Mucosa of rectum (tissue), 2 donors: ENCODE results near the gene CCL4.
"Not testable (repeated sequence)": the region's sequence is repeated elsewhere in the genome, so short reads cannot be mapped to it uniquely, and the experiment has no call there.

Experiments used
- H3K27ac ChIP-seq, 2 donors: one replicate each; pipeline ENCODE4 v1.7.0; 2013; ENCODE audit warnings: inconsistent platforms in 2 of 2, low read depth in 2 of 2, low read length in 2 of 2
- H3K27me3 ChIP-seq, 2 donors: one replicate each; pipeline ENCODE4 v1.7.0; 2013; ENCODE audit warnings: low read length in 2 of 2; ENCODE audit not compliant: control insufficient read depth in 2 of 2, insufficient read depth in 2 of 2
- H3K36me3 ChIP-seq, 2 donors: one replicate each; pipeline ENCODE4 v1.7.0; 2013; ENCODE audit warnings: low read length in 2 of 2; ENCODE audit not compliant: control insufficient read depth in 2 of 2, insufficient read depth in 2 of 2
- H3K4me1 ChIP-seq, 2 donors: one replicate each; pipeline ENCODE4 v1.7.0; 2013; ENCODE audit warnings: low read length in 2 of 2, mild to moderate bottlenecking in 1 of 2; ENCODE audit not compliant: control insufficient read depth in 2 of 2, insufficient read depth in 2 of 2
- H3K4me3 ChIP-seq, 2 donors: one replicate each; pipeline ENCODE4 v1.7.0; 2013; ENCODE audit warnings: low read length in 2 of 2
- H3K9ac ChIP-seq, 2 donors: one replicate each; pipeline ENCODE4 v1.7.0; 2013; ENCODE audit warnings: low read length in 2 of 2, low read depth in 1 of 2, mild to moderate bottlenecking in 1 of 2
- H3K9me3 ChIP-seq, 2 donors: one replicate each; pipeline ENCODE4 v1.7.0; 2013; ENCODE audit warnings: low read length in 2 of 2; ENCODE audit not compliant: control insufficient read depth in 2 of 2
- donor health status: healthy.
- donor health status: Normal muscosa, but diverticular disease.

Gene CCL4

DNA sequence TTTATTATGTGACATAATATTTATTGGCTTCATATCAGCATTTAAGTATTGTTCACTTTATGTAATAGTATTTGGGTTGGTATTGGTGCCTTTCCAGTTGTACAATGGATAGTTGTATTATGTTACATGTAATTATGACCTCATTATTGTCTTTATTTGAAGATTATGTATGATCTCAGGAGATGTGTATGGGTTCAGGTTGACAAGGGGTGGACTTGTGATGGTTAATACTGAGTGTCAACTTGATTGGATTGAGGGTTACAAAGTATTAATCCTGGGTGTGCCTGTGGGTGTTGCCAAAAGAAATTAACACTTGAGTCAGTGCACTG lies 12.0 kb downstream of the CCL4 start:
- not testable (repeated sequence) for H3K9ac ChIP-seq, H3K4me3 ChIP-seq, H3K9me3 ChIP-seq, H3K27me3 ChIP-seq, H3K4me1 ChIP-seq, H3K36me3 ChIP-seq, H3K27ac ChIP-seq

DNA sequence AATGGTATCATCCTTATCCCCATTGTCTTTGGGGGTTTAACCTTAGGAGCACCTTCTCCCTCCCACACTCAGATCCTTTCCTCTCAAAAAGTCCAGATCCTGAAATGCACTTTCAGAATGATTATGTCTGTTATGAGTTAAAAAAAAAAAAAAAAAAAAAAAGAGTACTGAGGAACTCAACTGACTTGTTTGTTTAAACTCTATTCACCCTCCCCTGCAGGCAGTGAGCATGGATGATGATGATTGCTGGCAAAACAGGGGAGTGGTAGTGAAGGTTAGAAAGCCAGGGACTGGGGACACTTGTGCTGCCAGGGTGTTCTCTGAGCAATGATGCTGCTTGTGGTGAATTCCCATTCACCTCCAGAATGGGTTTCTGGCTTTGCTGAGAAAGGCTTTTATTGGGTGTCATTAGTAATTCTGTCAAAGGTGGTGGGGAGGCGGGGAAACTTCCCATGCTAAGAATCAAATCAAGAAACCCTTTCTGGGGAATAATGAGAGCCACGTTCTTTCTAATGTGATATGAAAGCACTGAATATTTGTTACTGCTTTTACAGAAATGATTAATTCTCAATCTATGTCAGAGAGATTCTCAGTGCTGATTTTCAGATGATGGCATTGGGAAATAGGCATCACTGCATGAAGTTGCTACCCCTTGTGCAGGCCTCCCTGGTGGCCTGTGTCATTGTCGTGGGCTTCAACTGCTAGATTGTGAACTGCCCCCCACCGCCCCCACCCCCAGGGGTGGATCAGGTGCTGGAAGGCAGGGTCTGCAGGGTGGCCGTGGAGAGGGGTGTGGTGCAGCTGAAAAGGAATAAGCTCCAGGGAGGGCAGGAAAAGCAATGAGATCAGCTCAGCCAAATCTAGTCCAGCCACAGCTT lies 14.1 kb downstream of the CCL4 start:
- Histone ChIP-seq H3K27ac (no peak overlapping the region), H3K4me1 (peaks cover 4 to 5% of the 10 kb centered on the region in 2 donors), H3K27me3 (no peaks in the 10 kb centered on the region), H3K9me3 (no peaks in the 10 kb centered on the region), H3K36me3 (no peaks in the 10 kb centered on the region), H3K9ac (no peak overlapping the region), H3K4me3 (no peak overlapping the region)

DNA sequence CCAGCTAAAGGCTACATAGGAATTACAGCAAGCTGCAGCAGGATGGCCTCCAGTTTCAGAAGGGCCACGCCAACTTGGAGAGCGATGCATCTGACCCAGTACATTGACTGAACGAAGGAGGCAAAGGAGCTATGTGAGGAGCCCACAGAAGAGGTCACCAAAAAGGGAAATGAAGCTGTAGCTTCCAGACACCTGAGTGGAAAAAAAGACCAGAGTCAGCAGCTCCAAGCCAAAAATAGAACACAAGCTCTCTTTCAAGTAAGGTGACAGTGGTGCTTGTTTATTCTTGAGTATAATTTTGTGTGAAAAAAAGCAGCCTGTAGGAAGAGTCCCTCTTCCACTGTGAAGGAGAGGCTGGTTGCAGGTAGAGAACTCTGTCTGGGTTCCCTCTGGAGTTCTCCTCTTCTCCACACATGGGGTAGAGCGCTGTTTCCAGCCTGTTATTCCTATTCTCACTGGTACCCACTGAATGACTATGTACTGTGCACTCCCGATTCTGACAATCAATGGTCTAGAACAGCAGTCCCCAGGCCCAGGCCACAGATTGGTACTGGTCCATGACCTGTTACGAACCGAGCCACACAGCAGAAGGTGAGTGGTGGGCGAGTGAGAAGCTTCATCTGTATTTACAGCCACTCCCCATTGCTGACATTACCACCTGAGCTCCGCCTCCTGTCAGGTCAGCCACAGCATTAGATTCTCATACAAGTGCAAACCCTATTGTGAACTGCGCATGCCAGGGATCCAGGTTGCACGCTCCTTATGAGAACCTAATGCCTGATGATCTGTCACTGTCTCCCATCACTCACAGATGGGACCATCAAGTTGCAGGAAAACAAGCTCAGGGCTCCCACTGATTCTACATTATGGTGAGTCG lies 15.1 kb downstream of the CCL4 start:
- peaks cover 4 to 8% of the 10 kb centered on the region in 2 donors for H3K4me1 ChIP-seq

DNA sequence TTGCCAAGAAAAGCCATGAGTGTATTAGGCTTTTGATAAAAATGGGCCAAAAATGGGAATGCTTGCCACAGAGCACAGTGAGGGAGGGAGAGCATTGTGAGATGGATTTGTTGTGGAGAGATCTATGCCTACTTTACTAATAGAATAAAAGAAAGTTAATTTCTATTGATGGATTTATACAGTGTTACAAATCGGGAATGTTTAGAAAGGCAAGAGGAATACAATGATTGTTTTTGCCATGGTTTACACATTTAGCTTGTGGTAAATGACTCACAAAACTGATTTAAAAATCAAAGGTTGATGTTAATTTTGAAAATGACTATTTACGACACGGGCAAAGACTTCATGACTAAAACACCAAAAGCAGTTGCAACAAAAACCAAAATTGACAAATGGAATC lies 16.6 kb downstream of the CCL4 start:
- H3K4me1 ChIP-seq = peaks cover 4 to 8% of the 10 kb centered on the region in 2 donors
- H3K27me3 ChIP-seq = no peaks in the 10 kb centered on the region
- H3K9ac ChIP-seq = no peak overlapping the region
- H3K9me3 ChIP-seq = peaks cover 2 to 4% of the 10 kb centered on the region in 2 donors
- H3K4me3 ChIP-seq = no peak overlapping the region
- no peak overlapping the region for H3K27ac ChIP-seq
- no peaks in the 10 kb centered on the region for H3K36me3 ChIP-seq

More for the DNA sequence above, 15.1 kb downstream of the CCL4 start:
- Histone ChIP-seq H3K9ac (no peak overlapping the region), H3K27ac (no peak overlapping the region), H3K27me3 (no peaks in the 10 kb centered on the region), H3K4me3 (no peak overlapping the region), H3K9me3 (no peaks in the 10 kb centered on the region), H3K36me3 (no peaks in the 10 kb centered on the region)

DNA sequence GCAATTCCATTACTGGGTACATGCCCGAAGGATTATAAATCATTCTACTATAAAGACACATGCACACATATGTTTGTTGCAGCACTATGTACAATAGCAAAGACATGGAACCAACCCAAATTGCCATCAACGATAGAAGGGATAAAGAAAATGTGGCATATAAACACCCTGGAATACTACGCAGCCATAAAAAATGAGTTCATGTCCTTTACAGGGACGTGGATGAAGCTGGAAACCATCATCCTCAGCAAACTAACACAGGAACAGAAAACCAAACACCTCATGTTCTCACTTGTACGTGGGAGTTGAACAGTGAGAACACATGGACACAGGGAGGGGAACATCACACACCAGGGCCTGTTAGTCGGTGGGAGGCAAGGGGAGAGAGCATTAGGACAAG lies 17.5 kb downstream of the CCL4 start:
- H3K4me1 ChIP-seq, H3K36me3 ChIP-seq, H3K27me3 ChIP-seq, H3K27ac ChIP-seq, H3K4me3 ChIP-seq, H3K9ac ChIP-seq: not testable (repeated sequence)
- peaks cover 8 to 11% of the 10 kb centered on the region in 2 donors for H3K9me3 ChIP-seq

DNA sequence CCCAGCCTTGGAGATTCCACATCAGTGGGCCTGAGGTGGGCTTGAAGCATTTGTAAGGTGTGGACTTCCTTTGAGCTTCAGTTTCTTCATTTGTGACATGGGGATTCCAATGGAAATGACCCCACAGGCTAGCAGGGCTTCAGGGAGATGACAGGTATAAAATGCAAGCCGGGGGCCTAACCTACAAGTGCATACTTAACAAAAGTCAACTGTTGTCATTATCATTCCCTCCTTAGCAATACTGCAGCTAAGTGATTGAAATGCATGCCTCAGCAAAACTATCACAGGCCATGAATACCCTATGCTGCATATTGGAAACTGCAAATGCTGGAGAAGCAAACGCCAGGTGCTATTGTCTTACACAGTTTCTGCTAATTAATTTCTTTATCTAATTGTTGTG lies 19.8 kb downstream of the CCL4 start:
- H3K9me3 ChIP-seq = peaks cover 8 to 11% of the 10 kb centered on the region in 2 donors
- no peaks in the 10 kb centered on the region for H3K27me3 ChIP-seq
- no peaks in the 10 kb centered on the region for H3K36me3 ChIP-seq
- no peak overlapping the region for H3K4me3 ChIP-seq
- peaks cover 18 to 21% of the 10 kb centered on the region in 2 donors for H3K4me1 ChIP-seq
- H3K27ac ChIP-seq = no peak overlapping the region
- no peak overlapping the region for H3K9ac ChIP-seq

DNA sequence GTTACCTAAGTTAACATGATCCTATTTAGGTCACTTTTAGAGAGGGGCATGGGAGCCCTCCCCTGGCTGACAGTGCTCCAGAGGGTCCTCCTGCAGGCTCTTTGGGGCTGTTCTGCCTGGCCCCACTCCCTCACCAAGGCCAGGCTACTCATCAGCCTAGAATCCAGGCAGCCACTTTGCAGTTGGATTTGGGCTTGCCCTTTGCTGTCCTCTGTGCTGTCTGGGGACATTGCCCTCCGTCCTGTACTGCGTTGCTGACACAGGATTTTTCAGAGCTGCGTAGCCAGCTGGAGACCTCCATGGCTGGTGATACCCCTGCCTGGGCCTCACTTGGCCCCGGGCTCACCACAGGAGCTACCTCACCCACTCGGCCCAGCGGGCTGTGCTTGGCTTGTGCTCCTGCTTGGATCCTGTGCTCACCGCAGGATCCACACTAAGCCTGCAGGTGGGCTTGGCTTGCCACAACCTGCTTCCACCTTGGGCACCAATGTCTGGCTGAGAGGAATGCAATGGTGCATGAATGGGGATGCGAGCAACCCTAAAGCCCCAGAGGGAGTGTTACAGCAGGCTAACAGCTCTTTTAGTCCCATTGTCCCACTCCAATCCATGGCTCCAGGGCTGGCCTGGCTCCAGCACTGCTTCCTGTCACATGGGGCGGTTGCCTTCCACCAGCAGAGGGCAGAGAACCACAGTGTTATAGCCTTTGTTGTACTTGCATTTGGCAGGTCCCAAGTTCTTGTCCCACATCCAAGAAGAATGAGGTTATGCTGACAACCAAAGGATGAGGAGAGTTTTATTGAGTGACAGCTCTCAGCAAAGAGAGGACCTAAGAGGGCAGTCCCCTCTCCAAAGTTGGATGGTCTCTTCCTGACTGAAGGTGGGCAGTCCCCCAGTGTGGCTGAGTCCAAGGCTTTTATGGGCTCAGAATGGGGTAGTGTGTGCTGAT lies 21.5 kb downstream of the CCL4 start:
- Histone ChIP-seq H3K9me3 (peaks cover 8 to 11% of the 10 kb centered on the region in 2 donors), H3K4me1 (peaks cover 26 to 27% of the 10 kb centered on the region in 2 donors), H3K27ac (no peak overlapping the region), H3K9ac (no peak overlapping the region), H3K36me3 (no peaks in the 10 kb centered on the region), H3K4me3 (no peak overlapping the region), H3K27me3 (no peaks in the 10 kb centered on the region)

DNA sequence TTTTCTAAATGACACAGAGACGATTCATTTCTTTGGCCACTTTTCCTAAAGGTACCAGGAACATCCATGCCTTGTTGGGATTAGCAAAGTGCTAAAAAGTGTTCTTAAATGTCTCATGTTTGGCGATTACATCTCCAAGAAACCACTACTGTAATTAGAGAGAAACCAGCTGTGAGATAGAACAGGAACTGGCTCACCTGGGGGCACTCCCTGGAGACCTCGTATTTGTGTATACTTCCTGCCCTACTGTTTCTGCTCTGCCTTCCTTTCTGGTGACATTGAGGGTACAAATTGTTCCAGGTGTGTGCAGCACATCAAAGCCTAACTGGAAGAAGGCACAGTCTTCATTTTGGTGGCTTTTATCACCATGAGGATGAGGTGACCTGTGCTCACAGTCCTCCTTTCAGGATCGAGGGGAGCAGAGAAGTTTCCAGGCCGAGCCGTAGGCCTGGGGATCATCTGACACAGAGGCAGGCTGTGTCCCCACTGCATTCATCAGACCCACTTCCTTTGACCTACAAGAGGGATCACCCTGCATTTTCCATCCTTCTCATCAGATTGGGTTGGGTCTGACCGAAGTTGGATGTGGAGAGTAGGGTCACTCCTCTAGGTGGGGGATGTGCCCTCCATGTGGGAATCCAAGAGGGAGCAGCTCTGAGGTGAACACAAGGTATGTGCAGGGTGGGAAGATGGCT lies 23.7 kb downstream of the CCL4 start:
- peaks cover 8 to 11% of the 10 kb centered on the region in 2 donors for H3K9me3 ChIP-seq
- H3K36me3 ChIP-seq = no peaks in the 10 kb centered on the region
- H3K4me1 ChIP-seq = peaks cover 26 to 32% of the 10 kb centered on the region in 2 donors
- peak overlapping the region; percentile 79 to 83 for H3K27ac ChIP-seq
- no peaks in the 10 kb centered on the region for H3K27me3 ChIP-seq
- H3K4me3 ChIP-seq = no peak overlapping the region
- H3K9ac ChIP-seq = no peak overlapping the region

DNA sequence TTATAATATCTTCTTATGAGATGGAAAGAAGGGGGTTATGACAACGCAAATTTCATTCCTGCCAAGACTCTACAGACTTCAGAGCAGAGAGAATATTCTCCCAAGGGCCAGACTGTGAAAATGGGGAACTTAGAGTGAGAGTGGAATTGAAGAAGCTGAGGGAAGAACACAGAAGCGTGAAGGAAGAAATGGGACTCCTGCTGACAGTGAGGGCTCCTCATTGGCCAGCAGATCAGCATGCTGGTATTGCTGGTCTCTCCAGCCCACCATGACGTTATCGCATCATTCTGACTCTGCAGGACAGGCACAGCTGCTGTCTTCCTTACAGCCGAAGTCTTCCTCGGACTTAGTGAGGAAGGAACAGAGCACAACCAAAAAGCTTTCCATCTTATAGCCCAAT lies 24.3 kb downstream of the CCL4 start:
- H3K9ac ChIP-seq = no peak overlapping the region
- no peaks in the 10 kb centered on the region for H3K36me3 ChIP-seq
- peak overlapping the region; percentile 79 to 83 for H3K27ac ChIP-seq
- peaks cover 8 to 11% of the 10 kb centered on the region in 2 donors for H3K9me3 ChIP-seq
- peaks cover 23 to 32% of the 10 kb centered on the region in 2 donors for H3K4me1 ChIP-seq
- H3K27me3 ChIP-seq = no peaks in the 10 kb centered on the region
- H3K4me3 ChIP-seq = no peak overlapping the region
